IPS-NIHi7 (cell line): ENCODE results near the gene TMEM51.

ENCODE experiments used
- DNase-seq: peaks from one replicate; pipeline ENCODE4 v3.0.0; 2012; ENCODE audit warnings: mixed read lengths; ENCODE audit errors: extremely low spot score

Gene TMEM51

GRCh38 chr1:15176898-15177665 lies 23.5 kb downstream of the TMEM51 start:
- no peak for DNase-seq

- no peak for DNase-seq
These were observed 24.2 kb downstream of the TMEM51 start for GRCh38 chr1:15177710-15178166.

- no peak for DNase-seq
These were observed 25.3 kb downstream of the TMEM51 start for GRCh38 chr1:15178571-15179484.

- DNase-seq: no peak
These were observed 25.9 kb downstream of the TMEM51 start for GRCh38 chr1:15179485-15179883.

- DNase-seq: no peak
These were observed 26.6 kb downstream of the TMEM51 start for GRCh38 chr1:15180189-15180588.

GRCh38 chr1:15180945-15181523 lies 27.5 kb downstream of the TMEM51 start:
- DNase-seq: no peak

- DNase-seq: no peak
These were observed 28.0 kb downstream of the TMEM51 start for GRCh38 chr1:15181564-15181963.

- no peak for DNase-seq
These were observed 31.1 kb downstream of the TMEM51 start for GRCh38 chr1:15184436-15185241.

- DNase-seq: no peak
These were observed 32.1 kb downstream of the TMEM51 start for GRCh38 chr1:15185617-15186016.

- peak; percentile 38 for DNase-seq
These were observed 32.7 kb downstream of the TMEM51 start for GRCh38 chr1:15186073-15186845.

- DNase-seq: peak; percentile 46
These were observed 33.3 kb downstream of the TMEM51 start for GRCh38 chr1:15186846-15187151.

- no peak for DNase-seq
These were observed 33.9 kb downstream of the TMEM51 start for GRCh38 chr1:15187175-15188129.

GRCh38 chr1:15188130-15188524 lies 34.6 kb downstream of the TMEM51 start:
- peak; percentile 84 for DNase-seq

GRCh38 chr1:15188678-15189077 lies 35.1 kb downstream of the TMEM51 start:
- DNase-seq: no peak

- no peak for DNase-seq
These were observed 36.3 kb downstream of the TMEM51 start for GRCh38 chr1:15189692-15190370.

- DNase-seq: no peak
These were observed 37.7 kb downstream of the TMEM51 start for GRCh38 chr1:15191267-15191666.

GRCh38 chr1:15191770-15192169 lies 38.2 kb downstream of the TMEM51 start:
- DNase-seq: no peak

GRCh38 chr1:15192916-15193550 lies 39.5 kb downstream of the TMEM51 start:
- no peak for DNase-seq
